Prostate gland (tissue), 2 donors: Measurements from ENCODE around the gene INTS1. TPM values are rescaled to one million over a fixed set of nuclear protein-coding genes. Genes with fewer than 3 reads are reported as not detected.

Experiments
- DNase-seq: peaks from one replicate; pipeline ENCODE4 v3.0.0-alpha.2; 2019; ENCODE audit warnings: low spot score
- H3K27ac ChIP-seq, 2 donors: fragments of 200-600 bp; sonication (generic); 2 replicates each; pipeline ENCODE4 v1.5.1; 2017 to 2019
- H3K27me3 ChIP-seq: fragments of 200-600 bp; sonication (generic); replicated peaks from 2 replicates; pipeline ENCODE4 v1.5.1; 2019; ENCODE audit not compliant: insufficient read depth
- H3K36me3 ChIP-seq, 2 donors: fragments of 200-600 bp; sonication (generic); 1 replicate in 1 of 2; 2 replicates in 1 of 2; pipeline versions ENCODE4 v1.5.1 to v1.8.1; 2017 to 2019
- H3K4me1 ChIP-seq: fragments of 200-600 bp; sonication (generic); replicated peaks from 2 replicates; pipeline ENCODE4 v1.5.1; 2019
- H3K4me3 ChIP-seq, 2 donors: fragments of 200-600 bp; sonication (generic); 2 replicates each; pipeline ENCODE4 v1.5.1; 2017 to 2019
- H3K9me3 ChIP-seq: fragments of 200-600 bp; sonication (generic); 2 replicates; pipeline ENCODE4 v1.5.1; 2017
- CTCF ChIP-seq, 4 experiments: fragments of 200-600 bp in 2 of 4; fragments of 450-650 bp in 2 of 4; sonication (generic) in 2 of 4; IDR thresholded peaks; 1 replicate in 3 of 4; 2 replicates in 1 of 4; pipeline ENCODE4 v1.5.1; 2016 to 2019; ENCODE audit warnings: antibody characterized with exemption in 4 of 4, mild to moderate bottlenecking in 2 of 4, moderate library complexity in 2 of 4
- POLR2A ChIP-seq: fragments of 450-650 bp; IDR thresholded peaks from one replicate; pipeline ENCODE4 v1.6.1; 2016; ENCODE audit warnings: antibody characterized with exemption, mild to moderate bottlenecking
- POLR2AphosphoS5 ChIP-seq: sonication (generic); formaldehyde crosslinking; IDR thresholded peaks from one replicate; pipeline ENCODE4 v1.6.1; 2017; ENCODE audit warnings: antibody characterized with exemption
- WGBS: methylation state at CpG from one replicate; pipeline ENCODE4 v1.1.5; 2018; 5-methylcytosine and 5-hydroxymethylcytosine counted together
- intact Hi-C: fragments of 100-400 bp; cut with DNase I; formaldehyde crosslinking; loops from one replicate; pipeline ENCODE4 v1.14.2; 2022
- total RNA-seq, 2 donors: library from RNA; depleted of rRNA; stranded (reverse); fragments of >200 nt; gene quantifications; one replicate each; pipeline ENCODE4 v1.1.0, GENCODE V29; 2016

The INTS1 gene
- total RNA-seq, 2 donors from 2014 or later = 64.9 to 146 TPM

GRCh38 chr7:1436608-1437007, 67.6 kb downstream of the INTS1 start:
- intact Hi-C loops = no loop called here
- no peaks in the 10 kb centered on the region for H3K9me3 ChIP-seq
- no peak for DNase-seq
- WGBS = 82% methylated on average over 20 of the region's 20 CpGs
- TF ChIP-seq POLR2AphosphoS5 (no peak), CTCF (IDR thresholded peaks at IDR 0.05) (no peak), POLR2A (no peak)
- H3K27me3 ChIP-seq = no peaks in the 10 kb centered on the region
- H3K4me1 ChIP-seq = no peaks in the 10 kb centered on the region
- no peaks in the 10 kb centered on the region for H3K36me3 ChIP-seq
- no peak overlapping the region for H3K27ac ChIP-seq
- H3K4me3 ChIP-seq = no peak overlapping the region

GRCh38 chr7:1434891-1435670, 69.1 kb downstream of the INTS1 start:
- no peak for DNase-seq
- no peaks in the 10 kb centered on the region for H3K36me3 ChIP-seq
- H3K4me3 ChIP-seq = no peak overlapping the region
- no peaks in the 10 kb centered on the region for H3K4me1 ChIP-seq
- H3K27me3 ChIP-seq = no peaks in the 10 kb centered on the region
- WGBS = 81% methylated on average over 19 of the region's 22 CpGs
- no peaks in the 10 kb centered on the region for H3K9me3 ChIP-seq
- TF ChIP-seq CTCF (IDR thresholded peaks at IDR 0.05) (no peak), POLR2A (no peak), POLR2AphosphoS5 (no peak)
- intact Hi-C loops = no loop called here
- H3K27ac ChIP-seq = no peak overlapping the region

DNA sequence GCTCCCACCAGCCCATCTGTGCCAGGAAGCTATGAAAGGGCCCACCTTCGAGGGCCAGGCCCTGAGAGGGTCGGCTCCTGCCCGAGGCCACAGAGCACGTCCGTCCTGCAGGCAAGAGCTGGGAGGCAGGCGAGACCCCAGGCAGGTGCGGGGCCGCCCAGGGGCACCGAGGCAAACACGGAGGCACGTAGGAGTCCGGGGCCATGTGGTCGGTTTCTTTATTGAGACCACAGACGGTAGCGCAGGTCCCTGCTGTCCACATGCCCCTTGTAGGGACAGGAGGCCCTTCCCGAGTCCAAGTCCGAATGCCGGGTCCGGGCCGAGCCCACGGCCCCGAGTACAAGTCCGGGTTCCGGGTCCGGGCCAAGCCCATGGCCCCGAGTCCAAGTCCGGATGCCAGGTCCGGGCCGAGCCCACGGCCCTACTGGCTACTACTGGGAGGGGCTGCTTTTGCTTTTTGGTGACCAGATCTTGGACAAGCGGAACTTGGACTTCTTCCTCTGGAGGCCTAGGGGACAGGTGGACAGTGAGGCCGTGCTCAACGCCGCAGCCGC, 69.9 kb downstream of the INTS1 start:
- TF ChIP-seq CTCF (IDR thresholded peaks at IDR 0.05) (no peak), POLR2AphosphoS5 (no peak), POLR2A (no peak)
- DNase-seq = no peak
- Histone ChIP-seq H3K36me3 (no peaks in the 10 kb centered on the region), H3K9me3 (no peaks in the 10 kb centered on the region), H3K27me3 (no peaks in the 10 kb centered on the region), H3K4me3 (no peak overlapping the region), H3K4me1 (no peaks in the 10 kb centered on the region), H3K27ac (no peak overlapping the region)
- intact Hi-C loops = no loop called here
- 91% methylated on average over 35 of the region's 35 CpGs for WGBS

DNA sequence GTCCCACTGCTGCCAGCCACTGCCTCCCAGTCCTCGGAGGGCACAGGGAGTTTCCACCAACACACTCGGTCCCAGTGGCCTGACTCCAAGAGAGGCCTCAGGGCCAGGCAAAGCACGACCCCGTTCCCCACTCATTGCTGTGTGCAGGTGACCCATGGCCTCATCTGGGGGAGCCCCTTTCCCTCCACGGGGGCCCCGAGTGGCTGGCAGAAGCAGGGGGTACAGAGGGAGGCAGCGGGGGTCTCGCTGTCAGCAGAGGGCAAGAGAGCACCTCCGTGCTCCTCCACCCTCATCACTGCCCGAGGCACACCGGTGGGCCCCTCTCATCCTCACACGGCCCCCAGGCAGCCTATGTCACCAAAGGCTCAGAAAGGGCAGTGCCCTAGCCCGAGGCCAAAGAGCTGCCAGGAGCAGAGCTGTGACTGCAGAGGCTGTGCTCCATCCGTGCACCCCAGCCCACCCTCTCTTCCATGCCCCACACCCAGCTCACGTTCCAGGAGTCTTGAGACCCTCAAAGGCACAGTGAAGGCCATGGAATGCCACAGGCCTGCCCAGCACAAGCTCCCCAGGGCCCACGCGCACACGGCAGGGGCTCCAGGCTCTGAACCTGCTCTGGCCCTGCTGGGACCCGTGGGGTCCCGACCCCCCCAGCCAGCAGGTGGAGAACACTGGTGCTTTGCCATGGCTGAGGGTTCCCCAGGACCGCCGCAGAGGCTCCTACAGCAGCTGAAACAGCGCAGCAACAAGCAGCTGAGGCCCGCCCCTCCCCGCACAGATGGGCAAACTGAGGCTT, 70.9 kb downstream of the INTS1 start:
- no peak overlapping the region for H3K27ac ChIP-seq
- TF ChIP-seq POLR2A (no peak), CTCF (IDR thresholded peaks at IDR 0.05) (no peak), POLR2AphosphoS5 (no peak)
- no peaks in the 10 kb centered on the region for H3K4me1 ChIP-seq
- DNase-seq = no peak
- H3K4me3 ChIP-seq = no peak overlapping the region
- intact Hi-C loops = no loop called here
- 87% methylated on average over 23 of the region's 25 CpGs for WGBS
- H3K36me3 ChIP-seq = no peaks in the 10 kb centered on the region
- H3K27me3 ChIP-seq = no peaks in the 10 kb centered on the region
- no peaks in the 10 kb centered on the region for H3K9me3 ChIP-seq
